GM23338 (cell line): ENCODE results near the gene AMPH. TPM values are rescaled to one million over a fixed set of nuclear protein-coding genes. Genes with fewer than 3 reads are reported as not detected.

ENCODE experiments used
- ATAC-seq: fragments of 200-7000 bp; cut with Tn5 transposase; 3 replicates; pipeline ENCODE4 v1.9.1; 2020
- DNase-seq: peaks from one replicate; pipeline ENCODE4 v3.0.0-alpha.2; 2015; ENCODE audit warnings: low spot score
- H2AFZ ChIP-seq: fragments of 200-600 bp; sonication (generic); 2 replicates; pipeline ENCODE4 v1.8.0; 2016; ENCODE audit warnings: antibody characterized with exemption, mild to moderate bottlenecking, moderate library complexity
- H3F3A ChIP-seq: fragments of 200-600 bp; sonication (generic); replicated peaks from 2 replicates; pipeline ENCODE4 v1.8.0; 2017; ENCODE audit warnings: antibody characterized with exemption, mixed run types, low read depth
- H3K27ac ChIP-seq: fragments of 200-600 bp; sonication (generic); 2 replicates; pipeline ENCODE4 v1.6.1; 2016; ENCODE audit warnings: low read depth
- H3K27me3 ChIP-seq: fragments of 200-600 bp; sonication (generic); 2 replicates; pipeline ENCODE4 v1.8.0; 2016; ENCODE audit warnings: mild to moderate bottlenecking, mixed run types, moderate library complexity; ENCODE audit not compliant: insufficient read depth
- H3K36me3 ChIP-seq: fragments of 200-600 bp; sonication (generic); 2 replicates; pipeline ENCODE4 v1.8.0; 2016; ENCODE audit warnings: mild to moderate bottlenecking; ENCODE audit not compliant: insufficient read depth
- H3K4me1 ChIP-seq: fragments of 200-600 bp; sonication (generic); 2 replicates; pipeline ENCODE4 v1.8.0; 2016; ENCODE audit warnings: mild to moderate bottlenecking, moderate library complexity; ENCODE audit not compliant: insufficient read depth
- H3K4me2 ChIP-seq: fragments of 200-600 bp; sonication (generic); 2 replicates; pipeline ENCODE4 v1.7.1; 2017; ENCODE audit warnings: mixed run types
- H3K4me3 ChIP-seq: fragments of 200-600 bp; sonication (generic); 2 replicates; pipeline ENCODE4 v1.6.1; 2016; ENCODE audit warnings: mixed run types
- H3K79me2 ChIP-seq: fragments of 200-600 bp; sonication (generic); replicated peaks from 2 replicates; pipeline ENCODE4 v1.8.0; 2017; ENCODE audit warnings: mild to moderate bottlenecking; ENCODE audit not compliant: insufficient read depth
- H3K9me2 ChIP-seq: fragments of 200-600 bp; sonication (generic); 2 replicates; pipeline ENCODE4 v1.8.0; 2017; ENCODE audit not compliant: insufficient read depth
- H4K20me1 ChIP-seq: fragments of 200-600 bp; sonication (generic); replicated peaks from 2 replicates; pipeline ENCODE4 v1.8.0; 2017; ENCODE audit warnings: mild to moderate bottlenecking; ENCODE audit not compliant: insufficient read depth
- H3K27ac Mint-ChIP-seq: 2 replicates; pipeline ENCODE4 v1.8.0; 2020; ENCODE audit warnings: inconsistent platforms, mild to moderate bottlenecking, moderate library complexity, mixed read lengths
- H3K27me3 Mint-ChIP-seq: 3 replicates; pipeline ENCODE4 v1.8.0; 2022; ENCODE audit warnings: low read depth, mild to moderate bottlenecking, moderate library complexity, mixed read lengths, inconsistent platforms; ENCODE audit not compliant: insufficient read depth, poor library complexity
- H3K36me3 Mint-ChIP-seq: 3 replicates; pipeline ENCODE4 v1.8.0; 2021; ENCODE audit warnings: low read depth, mild to moderate bottlenecking, inconsistent platforms, moderate library complexity, mixed read lengths
- H3K4me1 Mint-ChIP-seq: 3 replicates; pipeline ENCODE4 v1.8.0; 2020; ENCODE audit warnings: mild to moderate bottlenecking, inconsistent platforms, mixed read lengths
- H3K4me3 Mint-ChIP-seq: 3 replicates; pipeline ENCODE4 v1.8.0; 2021; ENCODE audit warnings: moderate library complexity, mild to moderate bottlenecking, inconsistent platforms, mixed read lengths
- H3K9me3 Mint-ChIP-seq: 3 replicates; pipeline ENCODE4 v1.8.0; 2020; ENCODE audit warnings: moderate library complexity, mild to moderate bottlenecking, inconsistent platforms, mixed read lengths
- CREB1 ChIP-seq: fragments of 250-450 bp; sonication (Bioruptor Pico); IDR thresholded peaks from 2 replicates; pipeline ENCODE4 v1.5.0; 2020; ENCODE audit warnings: low read depth, mild to moderate bottlenecking, moderate library complexity
- EZH2 ChIP-seq: fragments of 200-600 bp; sonication (generic); IDR thresholded peaks from one replicate; pipeline ENCODE4 v1.8.0; 2017; ENCODE audit warnings: antibody characterized with exemption, mild to moderate bottlenecking, low read depth; ENCODE audit not compliant: unreplicated experiment
- EZH2phosphoT487 ChIP-seq: fragments of 200-600 bp; sonication (generic); IDR thresholded peaks from one replicate; pipeline ENCODE4 v1.8.1; 2018; ENCODE audit warnings: antibody characterized with exemption; ENCODE audit not compliant: unreplicated experiment
- JUNB ChIP-seq: IDR thresholded peaks from one replicate; pipeline ENCODE4 v1.6.1; 2016; ENCODE audit warnings: antibody characterized with exemption; ENCODE audit not compliant: unreplicated experiment
- POLR2AphosphoS5 ChIP-seq: IDR thresholded peaks from 2 replicates; pipeline ENCODE4 v1.6.1; 2016; ENCODE audit warnings: antibody characterized with exemption, low read depth
- STAT1 ChIP-seq: IDR thresholded peaks from one replicate; pipeline ENCODE4 v1.6.1; 2016; ENCODE audit warnings: antibody characterized with exemption; ENCODE audit not compliant: unreplicated experiment
- ZNF114 ChIP-seq: fragments of 250-450 bp; sonication (Bioruptor Pico); IDR thresholded peaks from 2 replicates; pipeline ENCODE4 v1.5.0; 2020; ENCODE audit warnings: mild to moderate bottlenecking, moderate library complexity
- ZNF331 ChIP-seq: fragments of 250-450 bp; sonication (Bioruptor Pico); IDR thresholded peaks from 2 replicates; pipeline ENCODE4 v1.5.0; 2020; ENCODE audit warnings: low read depth, mild to moderate bottlenecking, moderate library complexity
- polyA plus RNA-seq: library from polyadenylated mRNA; unstranded; fragments of >200 nt; fragmentation: Nextera tagmentation; extraction: Ambion mirVana; gene quantifications from 2 replicates; pipeline ENCODE4 v1.2.1, GENCODE V29; 2016
- total RNA-seq: library from RNA; depleted of rRNA; stranded (reverse); fragments of >200 nt; shearing (Covaris generic); gene quantifications from 2 replicates; pipeline ENCODE4 v1.2.3, GENCODE V29; 2014
- TF ChIP-seq, protein P1 (sequence below): fragments of 250-450 bp; sonication (Bioruptor Pico); IDR thresholded peaks from 2 replicates; pipeline ENCODE4 v1.5.0; 2020; ENCODE audit warnings: mild to moderate bottlenecking, moderate library complexity
- TF ChIP-seq, protein P2 (sequence below), 2 experiments: fragments of 200-600 bp in 1 of 2; sonication (generic) in 1 of 2; conservative IDR thresholded peaks; 2 replicates each; pipeline versions ENCODE4 v1.5.1 to v1.6.1; 2016 to 2017; ENCODE audit warnings: antibody characterized with exemption in 2 of 2, low read depth in 2 of 2, mild to moderate bottlenecking in 2 of 2, moderate library complexity in 1 of 2
- TF ChIP-seq, protein P3 (sequence below): IDR thresholded peaks from one replicate; pipeline ENCODE4 v1.6.1; 2018; ENCODE audit warnings: antibody characterized with exemption; ENCODE audit not compliant: unreplicated experiment

The AMPH gene
- total and polyA plus RNA-seq, 2 experiments from 2014 or later, result 4.8 to 10.2 TPM

DNA sequence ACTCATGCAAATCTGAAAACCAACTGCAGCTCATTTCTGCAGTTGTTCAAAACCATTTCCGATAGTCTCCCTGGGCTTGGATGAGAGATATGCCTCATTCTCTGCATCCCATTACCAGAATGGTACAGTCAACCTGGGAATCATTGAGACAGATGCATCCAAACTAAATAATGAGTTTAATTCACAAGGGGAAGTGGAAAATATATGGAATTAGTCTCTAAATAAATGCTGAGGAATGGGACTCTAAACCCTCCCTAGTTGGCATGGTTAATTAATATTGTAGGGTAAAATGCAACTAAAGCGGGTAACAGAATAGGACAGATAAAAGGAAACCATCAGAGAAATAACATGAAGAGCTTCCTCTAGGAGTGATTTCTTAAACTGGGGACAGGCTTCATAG is 118.9 kb downstream of the AMPH start (continued):
- TF ChIP-seq ZNF331 (CRISPR knock-in tag) (no peak), EZH2 (no peak), POLR2AphosphoS5 (no peak), EZH2phosphoT487 (no peak), ZNF114 (no peak), JUNB (no peak), STAT1 (no peak), CREB1 (CRISPR knock-in tag) (no peak)
- TF ChIP-seq, protein P1, sequence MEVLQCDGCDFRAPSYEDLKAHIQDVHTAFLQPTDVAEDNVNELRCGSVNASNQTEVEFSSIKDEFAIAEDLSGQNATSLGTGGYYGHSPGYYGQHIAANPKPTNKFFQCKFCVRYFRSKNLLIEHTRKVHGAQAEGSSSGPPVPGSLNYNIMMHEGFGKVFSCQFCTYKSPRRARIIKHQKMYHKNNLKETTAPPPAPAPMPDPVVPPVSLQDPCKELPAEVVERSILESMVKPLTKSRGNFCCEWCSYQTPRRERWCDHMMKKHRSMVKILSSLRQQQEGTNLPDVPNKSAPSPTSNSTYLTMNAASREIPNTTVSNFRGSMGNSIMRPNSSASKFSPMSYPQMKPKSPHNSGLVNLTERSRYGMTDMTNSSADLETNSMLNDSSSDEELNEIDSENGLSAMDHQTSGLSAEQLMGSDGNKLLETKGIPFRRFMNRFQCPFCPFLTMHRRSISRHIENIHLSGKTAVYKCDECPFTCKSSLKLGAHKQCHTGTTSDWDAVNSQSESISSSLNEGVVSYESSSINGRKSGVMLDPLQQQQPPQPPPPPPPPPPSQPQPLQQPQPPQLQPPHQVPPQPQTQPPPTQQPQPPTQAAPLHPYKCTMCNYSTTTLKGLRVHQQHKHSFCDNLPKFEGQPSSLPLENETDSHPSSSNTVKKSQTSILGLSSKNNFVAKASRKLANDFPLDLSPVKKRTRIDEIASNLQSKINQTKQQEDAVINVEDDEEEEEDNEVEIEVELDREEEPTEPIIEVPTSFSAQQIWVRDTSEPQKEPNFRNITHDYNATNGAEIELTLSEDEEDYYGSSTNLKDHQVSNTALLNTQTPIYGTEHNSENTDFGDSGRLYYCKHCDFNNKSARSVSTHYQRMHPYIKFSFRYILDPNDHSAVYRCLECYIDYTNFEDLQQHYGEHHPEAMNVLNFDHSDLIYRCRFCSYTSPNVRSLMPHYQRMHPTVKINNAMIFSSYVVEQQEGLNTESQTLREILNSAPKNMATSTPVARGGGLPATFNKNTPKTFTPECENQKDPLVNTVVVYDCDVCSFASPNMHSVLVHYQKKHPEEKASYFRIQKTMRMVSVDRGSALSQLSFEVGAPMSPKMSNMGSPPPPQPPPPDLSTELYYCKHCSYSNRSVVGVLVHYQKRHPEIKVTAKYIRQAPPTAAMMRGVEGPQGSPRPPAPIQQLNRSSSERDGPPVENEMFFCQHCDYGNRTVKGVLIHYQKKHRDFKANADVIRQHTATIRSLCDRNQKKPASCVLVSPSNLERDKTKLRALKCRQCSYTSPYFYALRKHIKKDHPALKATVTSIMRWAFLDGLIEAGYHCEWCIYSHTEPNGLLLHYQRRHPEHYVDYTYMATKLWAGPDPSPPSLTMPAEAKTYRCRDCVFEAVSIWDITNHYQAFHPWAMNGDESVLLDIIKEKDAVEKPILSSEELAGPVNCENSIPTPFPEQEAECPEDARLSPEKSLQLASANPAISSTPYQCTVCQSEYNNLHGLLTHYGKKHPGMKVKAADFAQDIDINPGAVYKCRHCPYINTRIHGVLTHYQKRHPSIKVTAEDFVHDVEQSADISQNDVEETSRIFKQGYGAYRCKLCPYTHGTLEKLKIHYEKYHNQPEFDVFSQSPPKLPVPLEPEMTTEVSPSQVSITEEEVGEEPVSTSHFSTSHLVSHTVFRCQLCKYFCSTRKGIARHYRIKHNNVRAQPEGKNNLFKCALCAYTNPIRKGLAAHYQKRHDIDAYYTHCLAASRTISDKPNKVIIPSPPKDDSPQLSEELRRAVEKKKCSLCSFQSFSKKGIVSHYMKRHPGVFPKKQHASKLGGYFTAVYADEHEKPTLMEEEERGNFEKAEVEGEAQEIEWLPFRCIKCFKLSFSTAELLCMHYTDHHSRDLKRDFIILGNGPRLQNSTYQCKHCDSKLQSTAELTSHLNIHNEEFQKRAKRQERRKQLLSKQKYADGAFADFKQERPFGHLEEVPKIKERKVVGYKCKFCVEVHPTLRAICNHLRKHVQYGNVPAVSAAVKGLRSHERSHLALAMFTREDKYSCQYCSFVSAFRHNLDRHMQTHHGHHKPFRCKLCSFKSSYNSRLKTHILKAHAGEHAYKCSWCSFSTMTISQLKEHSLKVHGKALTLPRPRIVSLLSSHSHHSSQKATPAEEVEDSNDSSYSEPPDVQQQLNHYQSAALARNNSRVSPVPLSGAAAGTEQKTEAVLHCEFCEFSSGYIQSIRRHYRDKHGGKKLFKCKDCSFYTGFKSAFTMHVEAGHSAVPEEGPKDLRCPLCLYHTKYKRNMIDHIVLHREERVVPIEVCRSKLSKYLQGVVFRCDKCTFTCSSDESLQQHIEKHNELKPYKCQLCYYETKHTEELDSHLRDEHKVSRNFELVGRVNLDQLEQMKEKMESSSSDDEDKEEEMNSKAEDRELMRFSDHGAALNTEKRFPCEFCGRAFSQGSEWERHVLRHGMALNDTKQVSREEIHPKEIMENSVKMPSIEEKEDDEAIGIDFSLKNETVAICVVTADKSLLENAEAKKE (CRISPR knock-in tag), result no peak

DNA sequence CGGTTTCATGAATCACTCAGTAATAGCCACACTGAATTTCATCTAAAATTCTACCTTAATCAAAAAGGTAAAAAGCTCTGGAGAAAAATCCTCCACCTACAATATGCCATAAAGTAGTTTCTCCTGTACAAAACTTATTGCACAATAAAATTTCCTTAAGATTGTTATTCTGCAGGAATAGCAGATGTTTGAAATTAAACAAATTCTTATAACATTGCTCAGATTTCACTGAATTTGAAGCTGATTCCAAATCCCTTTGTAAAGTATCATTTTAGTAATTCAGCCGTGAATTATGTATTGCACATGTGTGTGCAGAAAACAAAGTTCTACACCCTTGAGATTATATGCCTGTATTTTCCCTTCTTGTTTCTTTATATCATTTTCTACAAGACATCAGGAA is 123.8 kb downstream of the AMPH start:
- no peaks in the 10 kb centered on the region for H3F3A ChIP-seq
- no peaks in the 10 kb centered on the region for H4K20me1 ChIP-seq
- H3K27ac ChIP-seq, result no peak overlapping the region
- Mint-ChIP-seq H3K27ac (no peak overlapping the region), H3K9me3 (no peaks in the 10 kb centered on the region), H3K4me3 (no peak overlapping the region), H3K4me1 (no peaks in the 10 kb centered on the region), H3K36me3 (no peaks in the 10 kb centered on the region), H3K27me3 (no peaks in the 10 kb centered on the region)
- 0 out of 2 replicates have a peak, but pooled peaks cover 10% of the 10 kb centered on the region for H3K9me2 ChIP-seq
- DNase-seq (no peak), ATAC-seq (no peak)
- H3K27me3 ChIP-seq, result no peaks in the 10 kb centered on the region
- no peaks in the 10 kb centered on the region for H3K36me3 ChIP-seq
- H3K4me1 ChIP-seq, result no peaks in the 10 kb centered on the region
- no peak overlapping the region for H2AFZ ChIP-seq
- no peak overlapping the region for H3K4me2 ChIP-seq
- H3K4me3 ChIP-seq, result no peak overlapping the region
- H3K79me2 ChIP-seq, result no peaks in the 10 kb centered on the region
- TF ChIP-seq, protein P2, sequence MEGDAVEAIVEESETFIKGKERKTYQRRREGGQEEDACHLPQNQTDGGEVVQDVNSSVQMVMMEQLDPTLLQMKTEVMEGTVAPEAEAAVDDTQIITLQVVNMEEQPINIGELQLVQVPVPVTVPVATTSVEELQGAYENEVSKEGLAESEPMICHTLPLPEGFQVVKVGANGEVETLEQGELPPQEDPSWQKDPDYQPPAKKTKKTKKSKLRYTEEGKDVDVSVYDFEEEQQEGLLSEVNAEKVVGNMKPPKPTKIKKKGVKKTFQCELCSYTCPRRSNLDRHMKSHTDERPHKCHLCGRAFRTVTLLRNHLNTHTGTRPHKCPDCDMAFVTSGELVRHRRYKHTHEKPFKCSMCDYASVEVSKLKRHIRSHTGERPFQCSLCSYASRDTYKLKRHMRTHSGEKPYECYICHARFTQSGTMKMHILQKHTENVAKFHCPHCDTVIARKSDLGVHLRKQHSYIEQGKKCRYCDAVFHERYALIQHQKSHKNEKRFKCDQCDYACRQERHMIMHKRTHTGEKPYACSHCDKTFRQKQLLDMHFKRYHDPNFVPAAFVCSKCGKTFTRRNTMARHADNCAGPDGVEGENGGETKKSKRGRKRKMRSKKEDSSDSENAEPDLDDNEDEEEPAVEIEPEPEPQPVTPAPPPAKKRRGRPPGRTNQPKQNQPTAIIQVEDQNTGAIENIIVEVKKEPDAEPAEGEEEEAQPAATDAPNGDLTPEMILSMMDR (conservative IDR thresholded peaks at IDR 0.05; ENCODE audit: low read depth in 2 of 2), result no peak
- no peak for TF ChIP-seq STAT1
- TF ChIP-seq JUNB, result no peak
- TF ChIP-seq EZH2phosphoT487, result no peak
- TF ChIP-seq, protein P3, sequence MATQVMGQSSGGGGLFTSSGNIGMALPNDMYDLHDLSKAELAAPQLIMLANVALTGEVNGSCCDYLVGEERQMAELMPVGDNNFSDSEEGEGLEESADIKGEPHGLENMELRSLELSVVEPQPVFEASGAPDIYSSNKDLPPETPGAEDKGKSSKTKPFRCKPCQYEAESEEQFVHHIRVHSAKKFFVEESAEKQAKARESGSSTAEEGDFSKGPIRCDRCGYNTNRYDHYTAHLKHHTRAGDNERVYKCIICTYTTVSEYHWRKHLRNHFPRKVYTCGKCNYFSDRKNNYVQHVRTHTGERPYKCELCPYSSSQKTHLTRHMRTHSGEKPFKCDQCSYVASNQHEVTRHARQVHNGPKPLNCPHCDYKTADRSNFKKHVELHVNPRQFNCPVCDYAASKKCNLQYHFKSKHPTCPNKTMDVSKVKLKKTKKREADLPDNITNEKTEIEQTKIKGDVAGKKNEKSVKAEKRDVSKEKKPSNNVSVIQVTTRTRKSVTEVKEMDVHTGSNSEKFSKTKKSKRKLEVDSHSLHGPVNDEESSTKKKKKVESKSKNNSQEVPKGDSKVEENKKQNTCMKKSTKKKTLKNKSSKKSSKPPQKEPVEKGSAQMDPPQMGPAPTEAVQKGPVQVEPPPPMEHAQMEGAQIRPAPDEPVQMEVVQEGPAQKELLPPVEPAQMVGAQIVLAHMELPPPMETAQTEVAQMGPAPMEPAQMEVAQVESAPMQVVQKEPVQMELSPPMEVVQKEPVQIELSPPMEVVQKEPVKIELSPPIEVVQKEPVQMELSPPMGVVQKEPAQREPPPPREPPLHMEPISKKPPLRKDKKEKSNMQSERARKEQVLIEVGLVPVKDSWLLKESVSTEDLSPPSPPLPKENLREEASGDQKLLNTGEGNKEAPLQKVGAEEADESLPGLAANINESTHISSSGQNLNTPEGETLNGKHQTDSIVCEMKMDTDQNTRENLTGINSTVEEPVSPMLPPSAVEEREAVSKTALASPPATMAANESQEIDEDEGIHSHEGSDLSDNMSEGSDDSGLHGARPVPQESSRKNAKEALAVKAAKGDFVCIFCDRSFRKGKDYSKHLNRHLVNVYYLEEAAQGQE, result no peak
